GM19372 (cell line): ENCODE results near the gene IFT88.

Experiments used
- ATAC-seq: cut with Tn5 transposase; IDR thresholded peaks from one replicate; pipeline ENCODE4 v1.9.1; 2021; ENCODE audit warnings: mild to moderate bottlenecking, low read depth, moderate library complexity; ENCODE audit not compliant: unreplicated experiment

IFT88 gene

GRCh38 chr13:20561741-20562140 is 5.2 kb upstream of the IFT88 start:
- no peak for ATAC-seq

GRCh38 chr13:20565115-20565736 is 1.7 kb upstream of the IFT88 start:
- no peak for ATAC-seq

- no peak for ATAC-seq
Measured at GRCh38 chr13:20566468-20566897, 474 bp upstream of the IFT88 start.

- ATAC-seq: no peak
Measured at GRCh38 chr13:20567881-20568528, 1.0 kb downstream of the IFT88 start.

- ATAC-seq: no peak
Measured at GRCh38 chr13:20570517-20570916, 3.6 kb downstream of the IFT88 start.

GRCh38 chr13:20571676-20572075 is 4.7 kb downstream of the IFT88 start:
- no peak for ATAC-seq

GRCh38 chr13:20573186-20573585 is 6.2 kb downstream of the IFT88 start:
- no peak for ATAC-seq

GRCh38 chr13:20573636-20574035 is 6.7 kb downstream of the IFT88 start:
- ATAC-seq: no peak

GRCh38 chr13:20579191-20579590 is 12.2 kb downstream of the IFT88 start:
- ATAC-seq: no peak

- ATAC-seq: no peak
Measured at GRCh38 chr13:20580257-20580656, 13.3 kb downstream of the IFT88 start.

- ATAC-seq: no peak
Measured at GRCh38 chr13:20582026-20582425, 15.1 kb downstream of the IFT88 start.

GRCh38 chr13:20583803-20584293 is 16.9 kb downstream of the IFT88 start:
- ATAC-seq: no peak

GRCh38 chr13:20585371-20585770 is 18.4 kb downstream of the IFT88 start:
- no peak for ATAC-seq

GRCh38 chr13:20588529-20589110 is 21.7 kb downstream of the IFT88 start:
- no peak for ATAC-seq

- no peak for ATAC-seq
Measured at GRCh38 chr13:20590561-20590960, 23.6 kb downstream of the IFT88 start.

- ATAC-seq: no peak
Measured at GRCh38 chr13:20592606-20593005, 25.6 kb downstream of the IFT88 start.

GRCh38 chr13:20594280-20594679 is 27.3 kb downstream of the IFT88 start:
- ATAC-seq: no peak

GRCh38 chr13:20607015-20607414 is 40.1 kb downstream of the IFT88 start:
- no peak for ATAC-seq

- no peak for ATAC-seq
Measured at GRCh38 chr13:20608438-20609020, 41.6 kb downstream of the IFT88 start.

- no peak for ATAC-seq
Measured at GRCh38 chr13:20609145-20609544, 42.2 kb downstream of the IFT88 start.

GRCh38 chr13:20610006-20610405 is 43.0 kb downstream of the IFT88 start:
- no peak for ATAC-seq
